NT2/D1 (cell line): ENCODE data around the gene GUCY1A1.

ENCODE experiments used
- SUZ12 ChIP-seq: IDR thresholded peaks from 2 replicates; pipeline ENCODE4 v1.6.1; 2011; ENCODE audit not compliant: insufficient read length, insufficient read depth; ENCODE audit errors: extremely low read depth
- ZNF274 ChIP-seq: IDR thresholded peaks from 2 replicates; pipeline ENCODE4 v1.6.1; 2011; ENCODE audit warnings: mild to moderate bottlenecking, low read depth, low read length

- TF ChIP-seq ZNF274 (no peak), SUZ12 (no peak)
Measured at GRCh38 chr4:155722336-155722735, 55.7 kb downstream of the GUCY1A1 start.
